Measurements from ENCODE around the gene ARL5C. TPM values are rescaled to one million over a fixed set of nuclear protein-coding genes. Genes with fewer than 3 reads are reported as not detected.

Gene ARL5C
- total RNA-seq, 120 experiments from 2014 or later: 0.18 to 2.6 (median 0.79) TPM; not detected in 25

Other genes with a start within 250 kb of the ARL5C start
- under 1 TPM in 10 of 120 experiments, not detected in 110; 0.14 to 0.39 (median 0.26) TPM for gene FBXO47, start 198.8 kb downstream of the ARL5C start, total RNA-seq
- gene PLXDC1, start 14.5 kb downstream of the ARL5C start, total RNA-seq: 10 to 100 TPM; 16.5 to 57.0 (median 33.4) TPM
- gene CACNB1, start 31.5 kb upstream of the ARL5C start, total RNA-seq: 100 to 1,000 TPM in 63 of 120 experiments, 10 to 100 TPM in 57; 43.6 to 155 (median 101) TPM
- gene RPL19, start 34.1 kb upstream of the ARL5C start, total RNA-seq: 100 to 1,000 TPM; 415 to 719 (median 536) TPM
- 100 to 1,000 TPM in 2 of 120 experiments, 10 to 100 TPM in 118; 16.2 to 113 (median 58.6) TPM for gene STAC2, start 59.8 kb upstream of the ARL5C start, total RNA-seq
- 10 to 100 TPM; 31.2 to 70.6 (median 49.0) TPM for gene FBXL20, start 235.5 kb upstream of the ARL5C start, total RNA-seq

Measured in dorsolateral prefrontal cortex (tissue), 118 donors.